ENCODE measurements around the gene RABAC1.

- TF ChIP-seq CTCF (conservative IDR thresholded peaks at IDR 0.05; ENCODE audit: low read length) (no peak), EZH2phosphoT487 (IDR thresholded peaks at IDR 0.05; ENCODE audit: borderline replicate concordance, low read depth, low read length) (no peak)
Measured at GRCh38 chr19:41984961-41985360, 25.8 kb upstream of the RABAC1 start.

Data from OCI-LY7 (cell line).